CD14-positive monocyte (primary cell): Measurements from ENCODE around the gene LAMA4. TPM values are rescaled to one million over a fixed set of nuclear protein-coding genes. Genes with fewer than 3 reads are reported as not detected.

Experiments
- DNase-seq, 3 donors: peaks; one replicate each; pipeline ENCODE4 v3.0.0-alpha.2; 2011 to 2022
- H2AFZ ChIP-seq: 2 replicates; pipeline ENCODE4 v1.6.0; 2012; ENCODE audit warnings: mild to moderate bottlenecking, low read depth, low read length, inconsistent platforms; ENCODE audit not compliant: insufficient read depth, poor library complexity, severe bottlenecking
- H3K27ac ChIP-seq, 2 donors: 1 replicate in 1 of 2; 2 replicates in 1 of 2; pipeline ENCODE4 v1.5.1; 2012 to 2013; ENCODE audit warnings: low read length in 2 of 2, control low read depth in 1 of 2, inconsistent platforms in 1 of 2, low read depth in 1 of 2, mild to moderate bottlenecking in 1 of 2
- H3K27me3 ChIP-seq, 2 donors: one replicate each; pipeline versions ENCODE4 v1.6.0 to v1.6.1; 2011 to 2013; ENCODE audit warnings: low read length in 2 of 2; ENCODE audit not compliant: control insufficient read depth in 2 of 2, insufficient read depth in 2 of 2
- H3K36me3 ChIP-seq, 2 donors: replicated peaks in 1 of 2; 1 replicate in 1 of 2; 2 replicates in 1 of 2; pipeline versions ENCODE4 v1.5.1 to v1.6.1; 2012 to 2013; ENCODE audit warnings: low read length in 2 of 2, control low read depth in 1 of 2, inconsistent platforms in 1 of 2, mild to moderate bottlenecking in 1 of 2; ENCODE audit not compliant: insufficient read depth in 2 of 2, control insufficient read depth in 1 of 2
- H3K4me1 ChIP-seq, 2 donors: 1 replicate in 1 of 2; 2 replicates in 1 of 2; pipeline versions ENCODE4 v1.5.1 to v1.6.1; 2012 to 2013; ENCODE audit warnings: low read length in 2 of 2, control low read depth in 1 of 2, inconsistent platforms in 1 of 2, mild to moderate bottlenecking in 1 of 2, moderate library complexity in 1 of 2; ENCODE audit not compliant: insufficient read depth in 2 of 2, control insufficient read depth in 1 of 2
- H3K4me2 ChIP-seq: replicated peaks from 2 replicates; pipeline ENCODE3; 2012; ENCODE audit warnings: low read length, moderate library complexity, mild to moderate bottlenecking; ENCODE audit not compliant: poor library complexity, severe bottlenecking; ENCODE audit errors: extremely low read depth
- H3K4me3 ChIP-seq, 3 experiments: fragments of 200-600 bp in 1 of 3; sonication (generic) in 1 of 3; replicated peaks in 1 of 3; 1 replicate in 2 of 3; 2 replicates in 1 of 3; pipeline ENCODE4 v1.5.1; 2011 to 2013; ENCODE audit warnings: low read length in 3 of 3, mild to moderate bottlenecking in 3 of 3, control low read depth in 2 of 3, low read depth in 2 of 3, inconsistent platforms in 1 of 3, moderate library complexity in 1 of 3
- H3K79me2 ChIP-seq: 2 replicates; pipeline ENCODE4 v1.6.0; 2012; ENCODE audit warnings: mild to moderate bottlenecking, control low read depth, inconsistent platforms, low read length, moderate library complexity; ENCODE audit not compliant: insufficient read depth
- H3K9ac ChIP-seq: 2 replicates; pipeline ENCODE4 v1.6.0; 2017; ENCODE audit warnings: low read length, mild to moderate bottlenecking; ENCODE audit not compliant: insufficient read depth, poor library complexity, severe bottlenecking
- H3K9me3 ChIP-seq, 2 donors: replicated peaks in 1 of 2; 1 replicate in 1 of 2; 2 replicates in 1 of 2; pipeline versions ENCODE4 v1.5.1 to v1.6.1; 2012 to 2013; ENCODE audit warnings: low read length in 2 of 2, control low read depth in 1 of 2; ENCODE audit not compliant: control insufficient read depth in 1 of 2, insufficient read depth in 1 of 2
- H4K20me1 ChIP-seq: 2 replicates; pipeline ENCODE4 v1.6.0; 2012; ENCODE audit warnings: mild to moderate bottlenecking, low read length, control low read depth, moderate library complexity; ENCODE audit not compliant: insufficient read depth
- H3K27ac Mint-ChIP-seq, 7 donors: one replicate each; pipeline ENCODE4 v1.8.0; 2020; ENCODE audit warnings: mild to moderate bottlenecking in 7 of 7, mixed read lengths in 7 of 7, moderate library complexity in 6 of 7, inconsistent platforms in 2 of 7
- H3K27me3 Mint-ChIP-seq, 3 donors: one replicate each; pipeline ENCODE4 v1.8.0; 2021 to 2022; ENCODE audit warnings: low read depth in 3 of 3, mild to moderate bottlenecking in 3 of 3, mixed read lengths in 3 of 3, moderate library complexity in 3 of 3, inconsistent platforms in 1 of 3
- H3K36me3 Mint-ChIP-seq, 2 donors: one replicate each; pipeline ENCODE4 v1.8.0; 2020; ENCODE audit warnings: mixed read lengths in 2 of 2, inconsistent platforms in 1 of 2, mild to moderate bottlenecking in 1 of 2
- H3K4me1 Mint-ChIP-seq: one replicate; pipeline ENCODE4 v1.8.0; 2020; ENCODE audit warnings: mild to moderate bottlenecking, mixed read lengths
- H3K4me3 Mint-ChIP-seq, 2 donors: one replicate each; pipeline ENCODE4 v1.8.0; 2020; ENCODE audit warnings: mild to moderate bottlenecking in 2 of 2, mixed read lengths in 2 of 2, moderate library complexity in 1 of 2
- H3K9me3 Mint-ChIP-seq, 7 donors: one replicate each; pipeline ENCODE4 v1.8.0; 2020 to 2022; ENCODE audit warnings: mixed read lengths in 7 of 7, mild to moderate bottlenecking in 6 of 7, moderate library complexity in 6 of 7, inconsistent platforms in 2 of 7
- CTCF ChIP-seq: fragments of 200-600 bp; IDR thresholded peaks from one replicate; pipeline ENCODE4 v1.8.0; 2022; ENCODE audit warnings: antibody characterized with exemption, mild to moderate bottlenecking
- WGBS: methylation state at CpG from one replicate; pipeline ENCODE4 v1.1.5; 2013; ENCODE audit warnings: missing lambda C conversion rate; ENCODE audit not compliant: insufficient coverage; 5-methylcytosine and 5-hydroxymethylcytosine counted together
- intact Hi-C, 2 donors: fragments of 100-400 bp; cut with micrococcal nuclease; formaldehyde crosslinking; loops; one replicate each; pipeline versions ENCODE4 v1.15.0 to v1.15.1; 2023
- polyA plus RNA-seq, 3 donors: library from polyadenylated mRNA; depleted of rRNA in 1 of 3; unstranded in 2 of 3; stranded (reverse) in 1 of 3; fragments of 300-500 nt in 2 of 3; fragments of >200 nt in 1 of 3; fragmentation: Illumina TruSeq in 2 of 3; gene quantifications; 1 replicate in 2 of 3; 2 replicates in 1 of 3; pipeline ENCODE4 v1.2.3, GENCODE V29; 2012 to 2021

The LAMA4 gene
- polyA plus RNA-seq, 3 donors, result not detected

- Mint-ChIP-seq H3K27me3 (peaks cover 0 to 4% (median 2%) of the 10 kb centered on the region in 3 donors), H3K9me3 (peaks cover 0 to 2% (median 0%) of the 10 kb centered on the region in 7 donors), H3K4me1 (no peaks in the 10 kb centered on the region), H3K27ac (no peak overlapping the region), H3K36me3 (no peaks in the 10 kb centered on the region), H3K4me3 (no peak overlapping the region)
- Histone ChIP-seq H3K4me1 (no peaks in the 10 kb centered on the region), H3K4me2 (no peak overlapping the region), H3K27ac (no peak overlapping the region), H3K9me3 (no peaks in the 10 kb centered on the region), H3K36me3 (no peaks in the 10 kb centered on the region), H4K20me1 (no peaks in the 10 kb centered on the region), H3K27me3 (no peaks in the 10 kb centered on the region), H3K79me2 (no peaks in the 10 kb centered on the region), H2AFZ (no peak overlapping the region), H3K9ac (no peak overlapping the region), H3K4me3 (no peak overlapping the region)
- DNase-seq, result no peak
- intact Hi-C loops, result no loop called here
- TF ChIP-seq CTCF, result no peak
- WGBS, result 0% methylated on average over 4 of the region's 7 CpGs
These were observed 12.0 kb upstream of the LAMA4 start for GRCh38 chr6:112266331-112266730.

GRCh38 chr6:112259337-112259675 is 4.9 kb upstream of the LAMA4 start:
- no CpG with 5 or more reads among the region's 1 CpG for WGBS
- H3K4me3 ChIP-seq, result no peak overlapping the region
- intact Hi-C loops, result no loop called here
- H3K36me3 Mint-ChIP-seq, result no peaks in the 10 kb centered on the region
- H3K27ac Mint-ChIP-seq, result no peak overlapping the region
- no peak overlapping the region for H3K4me2 ChIP-seq
- peaks cover 12 to 16% of the 10 kb centered on the region in 2 donors for H3K27me3 ChIP-seq
- no peak for DNase-seq
- H3K4me1 ChIP-seq, result peaks cover 0 to 2% of the 10 kb centered on the region in 2 donors
- H2AFZ ChIP-seq, result no peak overlapping the region
- TF ChIP-seq CTCF, result no peak
- H3K27ac ChIP-seq, result no peak overlapping the region
- H4K20me1 ChIP-seq, result no peaks in the 10 kb centered on the region
- H3K4me3 Mint-ChIP-seq, result no peak overlapping the region
- H3K36me3 ChIP-seq, result no peaks in the 10 kb centered on the region
- peaks cover 0 to 4% (median 0%) of the 10 kb centered on the region in 7 donors for H3K9me3 Mint-ChIP-seq
- peaks cover 15 to 19% (median 18%) of the 10 kb centered on the region in 3 donors for H3K27me3 Mint-ChIP-seq
- H3K9me3 ChIP-seq, result no peaks in the 10 kb centered on the region
- no peaks in the 10 kb centered on the region for H3K79me2 ChIP-seq
- no peak overlapping the region for H3K9ac ChIP-seq
- peaks cover 4% of the 10 kb centered on the region for H3K4me1 Mint-ChIP-seq
